Cortex of kidney (tissue), 1 donor: ENCODE data around the gene UBP1.
"Not testable (repeated sequence)": the region's sequence is repeated elsewhere in the genome, so short reads cannot be mapped to it uniquely, and the experiment has no call there.

ENCODE experiments used
- DNase-seq: peaks from one replicate; lab custom pipeline; 2025; lab: John Stamatoyannopoulos, UW

The UBP1 gene

GRCh38 chr3:33391255-33391995 lies 48.8 kb downstream of the UBP1 start:
- no peak for DNase-seq

DNA sequence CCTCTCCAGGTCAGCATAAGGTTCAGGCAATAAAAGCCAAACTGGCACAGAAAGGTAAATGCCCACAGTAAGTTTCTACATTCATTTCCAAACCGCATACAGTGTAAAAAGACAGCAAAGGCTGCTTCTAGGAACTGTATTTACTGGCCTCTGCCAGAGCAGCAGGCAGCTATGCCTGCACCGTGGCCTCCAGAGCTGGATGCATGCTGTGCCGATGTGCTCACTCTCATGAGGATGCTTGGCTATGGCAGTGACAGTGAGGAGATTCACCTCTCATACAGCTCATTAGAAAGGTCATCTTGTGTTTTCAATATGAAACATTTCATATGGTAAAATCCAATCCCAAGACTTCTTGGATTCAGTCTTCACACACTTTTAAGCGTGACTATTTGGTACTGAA lies 50.3 kb downstream of the UBP1 start:
- DNase-seq, result no peak

- DNase-seq, result no peak
These were observed 51.7 kb downstream of the UBP1 start for GRCh38 chr3:33388374-33389100.

GRCh38 chr3:33386631-33387030 lies 53.6 kb downstream of the UBP1 start:
- no peak for DNase-seq

DNA sequence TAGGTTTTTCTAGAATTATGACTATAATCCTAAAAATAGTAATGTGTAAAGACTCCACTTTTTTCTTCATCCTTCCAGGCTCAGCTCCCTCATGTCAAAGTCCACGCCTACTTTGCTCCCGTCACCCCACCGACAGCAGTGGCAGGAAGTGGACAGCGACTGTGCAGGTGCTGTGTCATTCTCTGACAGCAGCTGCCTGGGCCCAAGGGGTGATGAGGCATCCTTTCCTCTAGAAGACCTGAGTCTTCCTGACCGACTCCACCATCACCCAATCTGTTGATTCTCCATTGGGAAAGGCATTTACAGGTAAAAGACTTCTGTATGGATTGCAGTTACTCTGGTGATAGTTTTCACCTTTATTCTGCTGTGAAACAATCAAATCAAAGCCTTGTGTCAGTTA lies 54.8 kb downstream of the UBP1 start:
- DNase-seq, result no peak

DNA sequence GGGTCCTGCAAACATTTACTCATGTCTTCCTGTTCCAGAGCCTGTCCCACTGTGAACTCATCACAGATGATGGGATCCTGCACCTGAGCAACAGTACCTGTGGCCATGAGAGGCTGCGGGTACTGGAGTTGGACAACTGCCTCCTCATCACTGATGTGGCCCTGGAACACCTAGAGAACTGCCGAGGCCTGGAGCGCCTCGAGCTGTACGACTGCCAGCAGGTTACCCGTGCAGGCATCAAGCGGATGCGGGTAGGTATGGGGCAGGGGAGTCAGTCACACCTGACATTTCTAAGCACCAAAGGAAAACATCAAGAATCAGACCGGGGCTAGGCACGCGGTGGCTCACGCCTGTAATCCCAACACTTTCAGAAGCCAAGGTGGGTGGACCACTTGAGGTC lies 56.3 kb downstream of the UBP1 start:
- DNase-seq, result no peak

DNA sequence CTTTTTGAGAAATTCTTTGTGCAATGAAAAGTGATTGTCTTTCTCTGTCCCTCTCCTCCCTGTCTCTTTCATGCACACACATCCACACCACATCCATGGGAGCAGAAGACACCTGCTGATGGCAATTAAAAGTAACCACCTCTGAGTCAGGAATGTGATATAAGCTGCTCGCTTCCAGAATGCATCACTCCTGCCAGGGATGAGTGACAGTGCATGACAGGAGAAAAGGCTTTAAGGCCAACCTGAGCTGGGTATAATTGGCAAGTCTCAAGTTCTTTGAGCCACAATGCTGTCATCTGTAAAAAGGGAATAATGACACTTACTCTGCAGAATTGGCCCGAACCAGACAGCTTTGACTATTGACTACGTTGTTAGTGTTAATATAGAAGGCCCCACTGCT lies 59.6 kb downstream of the UBP1 start:
- DNase-seq, result no peak

- no peak for DNase-seq
These were observed 62.3 kb downstream of the UBP1 start for GRCh38 chr3:33377931-33378330.

- no peak for DNase-seq
These were observed 62.7 kb downstream of the UBP1 start for GRCh38 chr3:33377489-33377888.

DNA sequence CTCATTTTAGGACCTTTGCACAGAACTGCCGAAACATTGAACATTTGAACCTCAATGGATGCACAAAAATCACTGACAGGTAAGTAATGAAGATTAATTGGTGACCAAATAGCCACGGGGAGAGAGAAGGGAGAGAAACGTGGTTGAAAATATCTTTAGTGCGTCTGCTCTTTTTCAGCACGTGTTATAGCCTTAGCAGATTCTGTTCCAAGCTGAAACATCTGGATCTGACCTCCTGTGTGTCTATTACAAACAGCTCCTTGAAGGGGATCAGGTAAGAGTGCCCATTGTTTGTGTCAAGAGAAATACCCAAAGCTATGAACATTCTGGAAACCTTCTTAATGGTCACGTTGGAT lies 67.1 kb downstream of the UBP1 start:
- no peak for DNase-seq

GRCh38 chr3:33372218-33373081 lies 67.8 kb downstream of the UBP1 start:
- DNase-seq, result no peak

DNA sequence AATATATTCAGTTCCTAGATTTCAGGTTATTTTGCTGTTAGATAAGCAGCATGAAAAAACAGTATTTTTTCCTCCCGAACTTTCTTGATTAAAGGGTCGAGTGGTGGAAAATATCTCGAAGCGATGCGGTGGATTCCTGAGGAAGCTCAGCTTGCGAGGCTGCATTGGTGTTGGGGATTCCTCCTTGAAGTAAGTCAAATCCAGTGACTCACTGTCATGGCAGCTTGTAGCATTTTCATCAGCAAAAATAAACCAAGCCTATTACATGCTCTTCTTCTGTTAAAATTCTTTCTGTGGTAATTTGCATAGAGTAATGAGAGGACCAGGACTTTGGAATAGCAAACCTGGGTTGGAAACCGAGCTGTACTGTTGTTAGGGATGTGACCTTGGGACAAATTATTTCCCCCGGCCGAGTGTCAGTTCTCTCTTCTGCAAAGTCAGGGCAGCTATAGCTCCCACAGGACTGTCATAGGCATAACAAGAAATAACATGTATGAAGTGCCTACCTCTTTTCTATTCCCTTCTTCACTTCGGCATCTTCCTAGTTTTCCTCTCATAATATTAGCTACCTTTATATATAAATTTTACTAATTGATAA lies 75.6 kb downstream of the UBP1 start:
- no peak for DNase-seq

DNA sequence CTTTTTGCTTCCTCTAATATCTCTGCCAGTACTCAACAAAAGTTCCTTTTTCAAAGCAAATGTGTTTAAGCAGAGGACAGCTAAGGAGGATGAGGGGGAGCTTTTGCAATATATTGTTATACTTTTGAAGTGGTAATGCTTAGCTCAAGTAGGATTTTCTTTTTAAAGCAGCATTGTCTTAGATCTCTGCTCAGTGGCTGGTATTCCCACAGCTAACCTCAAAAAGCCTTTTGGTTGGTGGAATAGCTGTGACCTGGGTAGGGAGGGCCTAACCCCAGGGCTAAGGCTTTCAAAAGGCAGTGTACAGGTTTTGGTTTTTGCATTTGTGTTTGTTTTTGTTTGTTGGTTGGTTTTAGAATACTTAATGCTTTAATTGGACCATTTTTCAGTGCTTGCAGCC lies 76.1 kb downstream of the UBP1 start:
- DNase-seq, result no peak

- DNase-seq, result no peak
These were observed 76.9 kb downstream of the UBP1 start for GRCh38 chr3:33363113-33363800.

GRCh38 chr3:33360136-33360825 lies 79.9 kb downstream of the UBP1 start:
- DNase-seq, result no peak

DNA sequence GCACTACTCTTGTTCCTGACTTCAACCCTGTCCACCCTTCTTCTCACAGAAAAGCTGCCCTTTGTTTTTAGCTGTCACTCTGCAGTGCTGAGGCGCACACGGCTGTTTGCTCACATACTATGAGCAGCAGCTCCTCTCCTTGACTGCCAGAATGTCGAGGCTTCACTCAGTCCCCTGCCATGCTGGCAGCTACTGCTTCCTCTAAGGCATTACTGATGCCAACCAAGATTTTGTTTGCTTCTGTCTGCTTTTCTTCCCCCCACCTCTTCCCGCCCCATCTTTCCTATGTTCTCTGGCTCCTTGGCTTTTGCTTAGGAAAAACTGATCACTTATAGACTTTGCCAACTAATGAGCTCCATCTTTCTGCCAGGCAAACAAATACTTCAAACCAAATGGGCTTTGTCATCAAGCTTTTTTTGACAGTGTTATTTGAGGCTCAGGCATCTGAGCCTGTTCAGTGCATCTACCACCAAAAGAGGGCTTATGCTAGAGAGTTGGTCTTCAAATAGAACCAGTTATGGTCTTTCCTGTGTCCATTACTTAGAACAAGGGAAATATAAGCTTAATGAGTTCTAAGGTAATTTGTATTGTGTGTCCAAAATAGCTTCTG lies 81.9 kb downstream of the UBP1 start:
- DNase-seq, result no peak

GRCh38 chr3:33355611-33356010 lies 84.6 kb downstream of the UBP1 start:
- no peak for DNase-seq

DNA sequence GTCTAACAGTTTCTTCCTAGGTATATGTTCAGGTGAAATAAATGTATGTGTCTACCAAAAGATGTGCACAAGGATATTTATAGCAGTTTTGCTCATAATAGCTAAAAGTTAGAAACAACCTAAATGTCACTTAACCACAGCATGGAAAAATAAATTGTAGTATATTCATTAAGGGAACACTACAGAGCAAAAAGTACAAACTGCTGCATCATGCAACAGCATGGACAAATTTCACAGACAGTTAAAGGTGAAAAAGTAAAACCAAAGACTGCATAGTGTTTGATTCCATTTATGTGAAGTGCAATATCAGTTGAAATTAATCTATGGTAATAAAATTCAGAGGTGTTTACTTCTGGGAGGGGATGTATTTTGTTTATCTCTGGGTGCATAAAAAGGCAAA lies 100.4 kb downstream of the UBP1 start:
- DNase-seq, result no peak

DNA sequence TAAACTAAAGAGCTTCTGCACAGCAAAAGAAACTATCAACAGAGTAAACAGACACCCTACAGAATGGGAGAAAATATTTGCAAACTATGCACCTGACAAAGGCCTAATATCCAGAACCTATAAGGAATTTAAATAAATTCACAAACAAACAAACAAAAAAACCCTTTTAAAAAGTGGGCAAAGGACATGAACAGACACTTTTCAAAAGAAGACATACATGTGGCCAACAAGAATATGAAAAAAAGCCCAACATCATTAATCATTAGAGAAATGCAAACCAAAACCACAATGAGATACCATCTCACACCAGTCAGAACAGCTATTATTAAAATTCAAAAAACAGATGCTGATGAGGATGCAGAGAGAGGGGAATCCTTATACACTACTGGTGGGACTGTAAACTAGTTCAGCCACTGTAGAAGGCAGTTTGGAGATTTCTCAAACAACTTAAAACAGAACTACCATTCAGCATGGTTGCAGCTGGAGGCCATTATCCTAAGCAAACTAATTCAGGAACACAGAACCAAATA lies 101.2 kb downstream of the UBP1 start:
- not testable (repeated sequence) for DNase-seq
